ENCODE measurements around the gene GRB7.

The GRB7 gene

GRCh38 chr17:39775031-39775430 is 37.3 kb downstream of the GRB7 start:
- DNase-seq, result no peak

DNA sequence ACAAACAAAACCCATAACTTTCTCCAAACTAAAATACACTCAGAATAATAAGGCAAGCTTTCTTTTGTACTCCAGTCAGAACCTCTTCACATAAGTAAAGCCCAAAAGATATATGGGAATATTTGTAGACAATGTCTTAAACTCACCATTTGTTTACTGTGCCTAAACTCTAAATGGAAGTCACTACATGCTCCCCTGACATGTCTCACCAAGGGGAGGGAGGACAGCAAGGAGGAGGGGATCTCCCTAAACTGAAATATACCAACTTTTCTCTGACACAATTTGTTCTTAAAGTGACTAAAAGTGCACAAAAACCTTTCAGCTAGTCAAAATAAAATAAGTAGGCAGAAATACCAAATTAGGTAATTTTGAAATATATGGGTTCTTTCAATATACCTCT is 38.5 kb downstream of the GRB7 start:
- DNase-seq, result no peak

- no peak for DNase-seq
Measured at GRCh38 chr17:39777534-39778365, 40.0 kb downstream of the GRB7 start.

DNA sequence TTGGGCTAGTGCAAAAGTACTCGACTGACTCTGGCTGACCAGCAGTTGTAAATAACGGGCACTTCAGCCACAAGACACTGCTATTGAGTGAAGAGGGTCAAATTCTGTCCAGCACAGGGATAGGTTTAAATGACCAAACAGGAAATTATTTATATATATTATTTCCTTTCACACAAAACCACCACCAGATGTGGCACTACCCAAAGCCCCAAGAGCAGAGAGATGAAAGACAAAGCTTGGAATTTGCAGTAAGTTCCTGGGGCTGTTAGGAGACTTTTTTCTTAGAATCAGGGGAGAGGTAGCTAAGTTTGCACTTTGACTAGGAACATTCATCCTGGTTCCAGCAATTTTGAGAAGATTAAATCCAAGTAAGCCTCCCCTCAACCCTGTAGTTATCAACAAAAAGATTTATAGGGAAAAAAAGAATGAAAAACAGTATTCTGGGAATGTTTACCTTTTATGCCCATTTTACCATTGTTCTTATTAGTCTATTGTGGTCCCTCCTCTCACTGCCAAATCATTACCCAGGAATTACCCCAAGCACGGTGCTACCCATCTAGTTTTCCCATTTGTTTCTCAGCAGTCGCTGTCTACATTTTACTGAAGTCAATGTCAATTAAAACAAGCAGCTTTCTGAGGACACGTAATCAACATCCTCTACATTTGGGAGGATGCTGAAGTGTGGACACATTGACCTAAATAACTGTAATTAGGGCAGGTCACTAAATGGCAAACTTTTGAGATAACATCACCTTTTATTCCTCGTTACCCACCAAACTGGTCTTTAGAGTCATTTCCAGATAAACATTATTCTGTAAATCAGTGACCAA is 43.5 kb downstream of the GRB7 start:
- DNase-seq, result no peak

DNA sequence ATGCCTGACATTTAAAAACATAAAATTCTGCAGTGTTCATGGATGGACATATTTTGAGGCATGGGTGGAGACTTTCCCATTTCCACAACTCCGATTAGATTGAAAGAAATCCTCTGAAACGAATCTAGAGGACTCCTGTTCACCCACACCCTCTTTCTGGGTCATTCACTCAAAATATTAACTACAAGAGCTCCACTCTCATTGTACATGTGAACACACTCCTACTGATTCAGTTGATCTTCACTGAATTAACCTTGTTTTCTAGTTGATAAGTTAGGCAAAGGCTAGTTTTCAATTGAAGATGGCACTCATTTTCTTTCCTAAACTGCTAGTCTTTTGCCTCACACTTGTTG is 44.1 kb downstream of the GRB7 start:
- no peak for DNase-seq

DNA sequence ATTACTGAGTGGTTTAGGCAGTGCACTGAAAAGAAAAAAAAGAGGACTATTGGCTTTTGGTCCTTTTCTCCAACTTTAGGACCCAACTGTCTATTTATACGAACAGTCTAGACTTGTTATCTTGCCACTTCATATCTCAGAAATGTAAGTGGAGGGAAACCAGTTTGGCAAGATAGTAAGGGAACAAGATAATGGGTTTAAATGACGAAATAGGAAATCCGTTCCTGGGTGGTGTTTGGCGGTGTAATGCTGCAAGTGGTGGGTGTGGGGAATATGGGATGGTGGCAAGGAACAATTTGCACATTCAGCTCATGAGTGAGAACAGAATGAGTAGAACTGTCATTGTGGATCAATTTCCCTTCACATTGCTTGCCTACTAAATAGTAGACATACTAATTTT is 44.7 kb downstream of the GRB7 start:
- DNase-seq, result no peak

- no peak for DNase-seq
Measured at GRCh38 chr17:39782980-39783379, 45.2 kb downstream of the GRB7 start.

- DNase-seq, result no peak
Measured at GRCh38 chr17:39787041-39787440, 49.3 kb downstream of the GRB7 start.

- no peak for DNase-seq
Measured at GRCh38 chr17:39787743-39788484, 50.2 kb downstream of the GRB7 start.

DNA sequence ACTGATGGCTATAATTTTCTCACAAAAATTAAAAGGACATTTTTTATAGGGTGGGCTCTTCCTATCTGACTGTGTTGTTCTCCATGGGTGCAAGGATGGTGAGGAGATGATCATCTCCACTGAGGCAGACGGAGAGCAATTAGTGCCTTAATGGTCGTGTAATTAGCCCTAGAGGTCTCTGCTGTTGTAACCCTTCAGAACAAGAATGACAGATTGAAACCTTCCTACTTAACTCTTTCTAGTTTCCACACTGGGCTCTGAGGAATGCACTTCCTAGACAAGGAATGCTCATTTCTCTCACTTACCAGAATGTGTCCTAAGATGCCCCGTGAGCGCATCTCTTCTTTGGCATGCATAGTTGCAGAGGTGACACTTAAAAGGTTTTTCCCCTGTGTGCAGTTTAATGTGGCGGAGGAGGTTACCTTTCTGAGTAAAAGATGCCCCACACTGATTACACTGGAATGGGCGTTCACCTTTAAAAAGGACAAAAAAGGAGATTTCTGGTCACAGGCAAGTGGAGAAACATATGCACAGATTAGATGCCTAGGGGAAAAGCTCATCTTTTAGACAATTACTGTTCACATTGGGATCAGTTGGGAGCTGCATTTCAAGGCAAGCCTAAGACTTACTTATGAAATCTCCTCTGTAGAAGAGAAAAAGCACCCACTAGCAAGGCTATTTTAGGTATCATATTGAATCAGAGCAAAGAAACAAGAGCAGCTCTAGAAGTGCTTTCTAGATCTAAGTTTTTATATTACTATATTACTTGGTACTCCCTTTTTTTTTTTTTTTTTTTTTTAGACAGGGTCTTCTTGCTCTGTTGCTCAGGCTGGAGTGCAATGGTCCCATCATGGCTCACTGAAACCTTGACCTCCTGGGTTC is 53.6 kb downstream of the GRB7 start:
- DNase-seq, result no peak

DNA sequence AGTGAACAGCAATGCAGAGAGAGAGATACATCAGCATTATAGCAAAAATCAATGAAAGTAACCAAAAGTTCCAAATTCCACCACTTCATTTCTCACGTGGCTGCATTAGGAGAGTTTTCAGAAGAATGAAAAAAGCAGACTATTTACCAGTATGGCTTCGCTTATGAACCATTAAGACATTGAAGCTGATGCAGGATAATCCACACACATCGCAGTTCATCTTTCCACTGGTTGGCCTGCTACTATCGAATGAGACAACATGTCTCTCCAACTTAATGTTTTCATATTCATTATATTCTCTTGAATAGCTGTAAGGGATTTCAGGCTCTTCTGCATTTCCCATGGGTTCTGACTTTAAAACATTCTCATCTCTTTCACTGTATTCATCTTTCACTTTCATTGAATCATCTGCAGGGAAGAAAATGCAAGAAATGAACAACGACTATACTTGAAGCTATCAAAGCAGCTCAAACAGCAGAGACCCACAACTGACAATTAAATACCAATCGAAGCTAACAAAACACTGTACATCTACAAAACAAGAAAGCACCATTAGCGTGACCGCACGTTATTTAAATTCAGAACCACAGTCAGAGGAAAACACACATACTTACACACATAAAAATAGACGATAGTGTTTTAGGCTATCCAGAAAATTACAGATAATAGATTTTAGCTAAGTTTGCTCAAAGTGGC is 54.9 kb downstream of the GRB7 start:
- no peak for DNase-seq

GRCh38 chr17:39793301-39793872 is 55.6 kb downstream of the GRB7 start:
- no peak for DNase-seq

GRCh38 chr17:39794249-39794970 is 56.7 kb downstream of the GRB7 start:
- DNase-seq, result no peak
